Measurements from ENCODE around the gene TMTC1.

GRCh38 chr12:29580971-29581370 lies 202.8 kb downstream of the TMTC1 start:
- TF ChIP-seq EZH2 (IDR thresholded peaks at IDR 0.05; ENCODE audit: borderline replicate concordance, low read length) (no peak), CTCF (IDR thresholded peaks at IDR 0.05; ENCODE audit: low read length) (no peak)

All from OCI-LY1 (cell line).